ENCODE results near the gene SCNN1B. TPM values are rescaled to one million over a fixed set of nuclear protein-coding genes. Genes with fewer than 3 reads are reported as not detected.

The SCNN1B gene
- total and polyA plus RNA-seq, 2 of the 13 experiments (the other 11 are each of a cell fraction or from before 2014, with no cell fraction given), result not detected

GRCh38 chr16:23288209-23288608, 13.9 kb upstream of the SCNN1B start (continued):
- TF ChIP-seq ASH2L (IDR thresholded peaks at IDR 0.05; ENCODE audit: insufficient read length, low read depth, low read length) (no peak), ZNF530 (CRISPR knock-in tag; IDR thresholded peaks at IDR 0.05; ENCODE audit: low read depth) (no peak), ZNF274 (CRISPR knock-in tag; IDR thresholded peaks at IDR 0.05) (no peak), RFX1 (IDR thresholded peaks at IDR 0.05) (no peak), ZNF280D (CRISPR knock-in tag; IDR thresholded peaks at IDR 0.05) (no peak), PREB (CRISPR knock-in tag; IDR thresholded peaks at IDR 0.05) (no peak), PITX1 (CRISPR knock-in tag; IDR thresholded peaks at IDR 0.05) (no peak)

- 30% methylated on average over 9 of the region's 9 CpGs for WGBS (ENCODE audit: low lambda C conversion rate)
- CTCF ChIA-PET (ENCODE audit: low intra/inter-chr PET ratio, low total read pairs), result no interaction called here
- TF ChIP-seq ZNF12 (CRISPR knock-in tag; IDR thresholded peaks at IDR 0.05), result no peak
- 0 out of 2 replicates have a peak, but pooled peaks have one; percentile 26 for TF ChIP-seq ZNF318 (CRISPR knock-in tag; IDR thresholded peaks at IDR 0.05)
Observed at GRCh38 chr16:23288726-23289512, 13.2 kb upstream of the SCNN1B start.

More at GRCh38 chr16:23288726-23289512, 13.2 kb upstream of the SCNN1B start:
- H3K79me2 ChIP-seq (ENCODE audit: insufficient read depth, low read length), result no peaks in the 10 kb centered on the region
- H3K27ac ChIP-seq (ENCODE audit: extremely low read length, insufficient read depth, low read length), result no peak overlapping the region
- FAIRE-seq, result no peak
- no peak for ATAC-seq
- no peaks in the 10 kb centered on the region for H4K20me1 ChIP-seq (ENCODE audit: insufficient read depth, low read length)
- POLR2A ChIA-PET, result no interaction called here
- in situ Hi-C loops (cut with HindIII; ENCODE audit: extremely low pct_ligation_motif_present, low pct_unique_long_range_greater_than_20kb) (no loop called here), intact Hi-C loops (cut with micrococcal nuclease; ENCODE audit: unreplicated experiment) (no loop called here)
- peaks cover 2 to 11% of the 10 kb centered on the region in 2 experiments; a peak in 1 of 5 replicates for H3K27me3 ChIP-seq (ENCODE audit: control insufficient read depth in 1 of 2, insufficient read depth in 2 of 2, low read length in 2 of 2)
- no peak overlapping the region for H3K9ac ChIP-seq (ENCODE audit: insufficient read depth, low read depth, low read length)
- H3K4me1 ChIP-seq (ENCODE audit: insufficient read depth, low read length), result peaks cover 2% of the 10 kb centered on the region
- no peaks in the 10 kb centered on the region for H3K36me3 ChIP-seq (replicated peaks in 1 of 2; ENCODE audit: control insufficient read depth in 1 of 2, insufficient read depth in 2 of 2, low read length in 2 of 2)
- H2AFZ ChIP-seq (ENCODE audit: low read length), result no peak overlapping the region
- no peak overlapping the region for H3K4me3 ChIP-seq (replicated peaks in 1 of 3; ENCODE audit: insufficient read depth in 1 of 3, low read depth in 2 of 3, low read length in 3 of 3)
- BruUV-seq (replicated peaks), result no TSS peak
- DNase-seq (ENCODE audit: low spot score), result no peak
- no peak overlapping the region for H3K4me2 ChIP-seq (ENCODE audit: low read depth, low read length)
- H3K9me3 ChIP-seq (ENCODE audit: low read length), result no peaks in the 10 kb centered on the region

Measured in HepG2 (cell line).